ENCODE data around the gene B3GNT7.
"Not testable (repeated sequence)": the region's sequence is repeated elsewhere in the genome, so short reads cannot be mapped to it uniquely, and the experiment has no call there.

The B3GNT7 gene

DNA sequence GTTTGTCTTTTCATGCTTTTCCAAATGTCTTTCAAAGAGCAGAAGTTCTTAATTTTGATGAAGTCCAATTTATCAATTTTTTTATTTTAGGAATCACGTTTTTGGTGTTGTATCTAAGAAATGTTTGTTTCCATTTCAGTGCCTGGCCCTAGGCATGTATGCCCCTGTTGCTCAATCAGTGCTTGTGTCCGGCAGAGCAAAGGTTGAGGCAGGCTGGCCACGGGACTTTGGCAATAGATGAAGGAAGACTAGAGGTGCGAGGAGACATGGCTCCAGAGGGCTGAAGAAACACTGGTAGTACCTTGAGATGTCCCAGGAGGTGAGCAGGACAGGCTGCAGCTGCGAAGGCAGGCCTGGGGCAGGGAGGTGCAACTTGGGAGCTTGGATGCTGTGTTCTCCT lies 10.1 kb upstream of the B3GNT7 start:
- DNase-seq (ENCODE audit: low spot score), result no peak

- DNase-seq (ENCODE audit: low spot score), result no peak
Observed at GRCh38 chr2:231386446-231386845, 9.1 kb upstream of the B3GNT7 start.

- DNase-seq (ENCODE audit: low spot score), result peak; percentile 97
Observed at GRCh38 chr2:231387904-231388724, 7.4 kb upstream of the B3GNT7 start.

- DNase-seq (ENCODE audit: low spot score), result no peak
Observed at GRCh38 chr2:231388725-231389346, 6.7 kb upstream of the B3GNT7 start.

DNA sequence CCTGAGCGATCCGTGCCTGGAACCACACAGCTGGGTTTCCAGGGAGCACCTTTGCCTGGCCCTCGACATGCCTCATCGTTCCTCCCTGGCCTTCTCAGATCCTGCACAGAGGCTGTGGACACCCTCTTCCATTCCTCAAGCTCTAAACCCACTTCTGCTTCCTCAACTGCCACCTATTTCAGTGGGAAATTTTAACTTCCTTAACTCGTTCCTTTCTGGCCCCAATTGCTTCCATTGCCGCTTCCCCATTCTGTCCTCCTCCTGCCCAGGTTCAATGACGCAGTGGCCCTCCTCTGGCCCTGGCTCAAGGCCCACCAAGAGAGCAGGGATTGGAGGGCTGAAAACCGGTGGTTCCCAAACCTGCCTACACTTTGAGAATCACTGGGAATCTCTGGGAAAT lies 4.8 kb upstream of the B3GNT7 start:
- DNase-seq (ENCODE audit: low spot score), result no peak

GRCh38 chr2:231391981-231392380 lies 3.5 kb upstream of the B3GNT7 start:
- DNase-seq (ENCODE audit: low spot score), result no peak

DNA sequence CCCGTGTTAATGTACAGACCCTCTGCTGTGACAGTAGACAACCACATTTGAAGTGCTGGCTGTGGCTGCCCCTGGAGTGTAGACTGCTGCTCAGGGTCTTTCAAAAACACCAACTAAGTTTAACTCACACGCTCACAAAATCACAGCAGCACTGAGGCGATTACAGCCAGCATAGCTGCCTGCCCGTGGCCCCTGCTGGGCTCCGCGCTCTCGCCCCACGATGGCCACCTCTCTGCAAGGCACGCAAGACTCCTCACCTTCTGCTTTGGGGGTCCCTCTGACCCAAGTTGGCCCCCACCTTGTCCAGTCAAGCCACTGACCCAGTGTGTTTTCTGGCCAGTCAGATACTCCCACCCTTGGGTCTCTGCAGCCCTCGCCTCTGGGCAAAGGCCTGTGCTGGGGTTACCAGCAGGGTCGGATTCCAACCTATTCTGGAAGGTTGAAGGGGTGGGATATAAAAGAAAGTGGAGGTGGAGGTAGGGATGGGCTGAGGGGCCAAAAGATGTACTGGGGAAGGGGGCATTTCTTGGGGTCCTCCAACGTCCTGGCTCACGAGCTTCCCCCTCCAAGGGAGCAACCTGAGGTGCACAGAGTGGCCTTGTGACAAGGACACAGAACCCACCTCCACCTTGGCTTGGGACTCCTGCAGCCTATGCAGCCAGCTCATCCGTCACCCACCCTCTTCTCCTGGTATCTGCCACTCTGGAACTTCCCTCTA lies 2.9 kb upstream of the B3GNT7 start:
- no peak for DNase-seq (ENCODE audit: low spot score)

DNA sequence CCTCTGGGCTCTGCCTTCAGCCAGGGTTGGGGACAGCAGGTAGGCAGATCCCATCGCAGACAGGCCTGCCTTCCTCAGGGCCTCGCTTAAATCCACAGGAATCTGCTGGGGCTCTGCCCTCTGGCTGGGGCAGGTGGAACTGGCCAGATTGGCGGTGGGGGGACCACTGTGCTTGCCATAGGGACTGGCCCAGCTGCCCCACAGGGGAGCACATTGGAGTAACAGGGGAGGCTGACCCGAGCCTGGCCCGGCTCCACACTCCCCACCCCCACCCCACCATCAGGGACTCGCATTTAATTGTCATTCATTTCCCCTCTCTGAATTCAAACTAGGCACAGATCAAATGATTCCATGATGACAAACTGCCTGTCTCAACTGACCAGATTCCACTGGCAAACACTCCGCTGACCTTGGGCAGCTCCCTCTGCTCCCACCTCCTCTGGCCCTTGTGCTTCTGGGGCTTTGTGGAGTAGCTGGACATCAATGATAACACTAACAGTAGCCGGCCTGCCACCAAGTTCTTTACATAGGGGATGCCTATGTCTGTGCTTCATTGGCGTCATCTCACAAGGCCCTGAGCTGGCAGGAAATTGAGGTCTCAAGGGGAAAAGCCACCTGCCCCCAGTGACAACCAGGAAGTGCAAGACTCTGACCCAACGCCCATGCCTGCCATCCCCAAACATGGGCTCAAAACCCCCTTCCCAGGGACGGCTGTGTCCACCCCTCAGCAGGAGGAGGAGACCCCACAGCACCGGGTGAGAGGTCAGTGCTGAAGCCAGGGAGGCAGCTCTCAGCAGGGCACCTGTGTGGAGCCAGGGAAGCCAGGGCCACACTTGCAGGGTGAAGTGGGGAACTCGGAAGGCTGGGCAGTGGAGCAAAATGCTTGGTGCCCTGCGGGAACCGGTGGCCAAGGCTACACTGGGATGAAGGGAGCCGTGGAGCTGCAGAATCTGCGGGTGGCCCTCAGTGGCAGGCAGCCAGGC lies 2.1 kb upstream of the B3GNT7 start:
- no peak for DNase-seq (ENCODE audit: low spot score)

GRCh38 chr2:231394211-231395141 lies 1.0 kb upstream of the B3GNT7 start:
- DNase-seq (ENCODE audit: low spot score), result no peak

DNA sequence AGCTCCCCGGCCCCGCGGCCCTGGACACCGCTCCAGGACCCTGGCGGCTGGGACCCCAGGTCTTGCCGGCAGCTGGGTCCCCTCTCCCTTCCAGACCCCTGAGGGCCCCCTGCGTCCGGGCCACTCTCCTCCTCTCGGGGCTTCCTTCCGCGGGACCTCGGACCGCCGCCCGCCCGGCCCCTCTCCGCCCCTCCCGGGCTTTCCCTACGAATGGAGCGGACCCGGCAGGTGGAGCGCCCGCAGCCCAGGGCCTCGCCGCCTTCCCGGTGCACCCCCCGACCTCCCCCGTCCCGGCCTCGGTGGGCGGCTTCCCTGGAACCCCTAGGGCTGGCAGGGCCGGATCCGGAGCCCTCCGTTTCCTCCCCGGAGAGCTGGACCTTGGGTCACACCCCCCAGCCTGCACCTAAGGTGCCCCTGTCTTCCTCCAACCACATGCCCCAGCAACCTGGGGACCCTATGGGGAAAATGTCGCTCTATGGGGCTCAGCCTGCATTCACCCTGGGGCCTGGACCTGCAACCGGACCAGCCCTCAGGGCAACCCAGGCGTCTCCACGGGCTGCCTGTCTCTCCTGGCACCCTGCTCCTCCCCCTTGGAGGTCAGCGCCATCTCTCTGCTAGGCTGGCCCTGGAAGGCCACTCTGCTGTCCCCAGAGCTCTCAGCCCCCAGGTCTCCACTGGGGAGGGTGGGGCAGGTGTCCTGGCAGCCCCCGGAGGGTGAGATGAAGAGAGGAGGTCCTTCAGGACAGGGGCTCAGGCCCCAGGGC lies 730 bp downstream of the B3GNT7 start:
- no peak for DNase-seq (ENCODE audit: low spot score)

GRCh38 chr2:231397011-231397927 lies 1.8 kb downstream of the B3GNT7 start:
- no peak for DNase-seq (ENCODE audit: low spot score)

DNA sequence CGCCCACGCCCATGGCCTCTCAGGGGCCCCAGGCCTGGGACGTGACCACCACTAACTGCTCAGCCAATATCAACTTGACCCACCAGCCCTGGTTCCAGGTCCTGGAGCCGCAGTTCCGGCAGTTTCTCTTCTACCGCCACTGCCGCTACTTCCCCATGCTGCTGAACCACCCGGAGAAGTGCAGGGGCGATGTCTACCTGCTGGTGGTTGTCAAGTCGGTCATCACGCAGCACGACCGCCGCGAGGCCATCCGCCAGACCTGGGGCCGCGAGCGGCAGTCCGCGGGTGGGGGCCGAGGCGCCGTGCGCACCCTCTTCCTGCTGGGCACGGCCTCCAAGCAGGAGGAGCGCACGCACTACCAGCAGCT lies 2.4 kb downstream of the B3GNT7 start:
- no peak for DNase-seq (ENCODE audit: low spot score)

DNA sequence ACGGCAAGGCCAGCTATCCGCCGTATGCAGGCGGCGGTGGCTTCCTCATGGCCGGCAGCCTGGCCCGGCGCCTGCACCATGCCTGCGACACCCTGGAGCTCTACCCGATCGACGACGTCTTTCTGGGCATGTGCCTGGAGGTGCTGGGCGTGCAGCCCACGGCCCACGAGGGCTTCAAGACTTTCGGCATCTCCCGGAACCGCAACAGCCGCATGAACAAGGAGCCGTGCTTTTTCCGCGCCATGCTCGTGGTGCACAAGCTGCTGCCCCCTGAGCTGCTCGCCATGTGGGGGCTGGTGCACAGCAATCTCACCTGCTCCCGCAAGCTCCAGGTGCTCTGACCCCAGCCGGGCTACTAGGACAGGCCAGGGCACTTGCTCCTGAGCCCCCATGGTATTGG lies 3.1 kb downstream of the B3GNT7 start:
- no peak for DNase-seq (ENCODE audit: low spot score)

DNA sequence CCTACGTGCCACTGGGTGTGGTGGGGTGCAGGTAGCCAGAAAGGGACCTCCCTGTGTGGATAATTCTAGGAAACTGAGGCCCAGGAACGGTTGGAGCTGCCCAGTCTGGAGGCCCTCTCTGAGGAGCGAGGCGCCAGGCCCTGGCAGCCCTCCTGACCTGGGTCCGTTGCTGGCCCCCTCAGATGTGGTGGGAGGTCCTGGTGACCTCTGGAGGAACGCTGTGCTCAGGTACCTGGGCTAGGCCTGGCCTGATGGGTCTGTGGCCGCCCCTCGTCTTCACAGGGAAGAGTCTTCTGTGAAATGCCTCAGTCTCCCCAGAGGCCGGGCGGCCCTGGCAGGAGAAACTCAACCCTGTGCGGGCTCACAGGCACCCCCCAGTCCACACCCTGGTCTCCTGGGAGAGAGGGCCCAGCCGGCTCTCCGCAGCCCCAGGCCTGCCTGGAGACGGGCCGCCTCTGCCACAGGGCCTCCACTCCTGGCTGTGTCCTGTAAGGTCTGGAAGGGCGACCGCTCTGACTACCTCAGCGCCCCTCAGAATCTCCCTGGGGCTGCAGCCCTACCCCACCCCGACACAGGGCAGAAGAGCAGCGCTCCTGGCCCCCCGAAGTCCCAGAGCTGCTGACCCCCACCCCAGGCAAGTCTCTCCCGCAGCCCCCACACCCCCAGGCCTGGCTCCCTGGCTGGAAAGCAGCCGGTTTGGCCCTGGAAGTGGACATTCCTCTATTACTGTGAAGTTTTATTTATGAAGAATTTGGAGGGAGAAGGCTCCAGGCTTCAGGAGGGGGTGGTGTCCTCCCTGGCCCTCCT lies 3.7 kb downstream of the B3GNT7 start:
- DNase-seq (ENCODE audit: low spot score), result no peak

- peak; percentile 59 for DNase-seq (ENCODE audit: low spot score)
Observed at GRCh38 chr2:231399853-231400680, 4.6 kb downstream of the B3GNT7 start.

DNA sequence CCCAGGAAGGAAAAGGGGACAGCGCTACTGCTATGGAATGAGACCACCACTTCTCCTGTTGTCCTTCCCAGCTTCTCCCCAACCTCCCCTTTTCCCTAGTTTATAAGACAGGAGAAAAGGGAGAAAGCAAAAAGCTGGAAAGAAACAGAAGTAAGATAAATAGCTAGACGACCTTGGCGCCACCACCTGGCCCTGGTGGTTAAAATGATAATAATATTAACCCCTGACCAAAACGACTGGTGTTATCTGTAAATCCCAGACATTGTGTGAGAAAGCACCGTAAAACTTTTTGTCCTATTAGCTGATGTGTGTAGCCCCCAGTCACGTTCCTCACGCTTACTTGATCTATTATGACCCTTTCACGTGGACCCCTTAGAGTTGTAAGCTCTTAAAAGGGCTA lies 5.2 kb downstream of the B3GNT7 start:
- DNase-seq (ENCODE audit: low spot score), result not testable (repeated sequence)

- not testable (repeated sequence) for DNase-seq (ENCODE audit: low spot score)
Observed at GRCh38 chr2:231401101-231401500, 5.6 kb downstream of the B3GNT7 start.
